ENCODE measurements around the gene PNCK.

DNA sequence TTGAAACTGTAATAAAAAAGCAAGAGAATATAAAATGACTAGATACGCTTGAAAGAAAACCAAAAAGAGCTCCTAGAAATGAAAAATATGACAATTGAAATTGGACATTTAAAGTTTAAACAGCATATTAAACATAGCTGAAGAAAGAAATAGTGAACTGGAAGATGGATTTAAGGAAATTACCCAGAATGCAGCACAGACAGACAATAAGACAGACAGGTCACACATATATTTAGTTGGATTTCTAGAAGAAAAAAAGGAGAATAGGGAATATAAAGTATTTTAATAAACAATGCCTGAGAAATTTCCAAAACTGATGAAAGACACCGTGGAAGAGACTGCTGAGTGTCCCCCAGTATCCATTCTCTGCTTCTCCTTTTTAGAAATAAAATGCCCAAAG lies 20.1 kb downstream of the PNCK start:
- TF ChIP-seq RNF2 (conservative IDR thresholded peaks at IDR 0.05; ENCODE audit: low read depth) (no peak), ZFY (CRISPR knock-in tag; IDR thresholded peaks at IDR 0.05) (no peak), ZHX1 (CRISPR knock-in tag; IDR thresholded peaks at IDR 0.05; ENCODE audit: low read depth) (no peak), HDAC6 (IDR thresholded peaks at IDR 0.05; ENCODE audit: low read depth, low read length) (no peak), GRHL1 (CRISPR knock-in tag; conservative IDR thresholded peaks at IDR 0.05) (no peak), SOX13 (IDR thresholded peaks at IDR 0.05) (no peak), SOX13 (CRISPR knock-in tag; conservative IDR thresholded peaks at IDR 0.05 in 1 of 2, IDR thresholded peaks at IDR 0.05 in 1 of 2) (no peak), ZNF333 (CRISPR knock-in tag; IDR thresholded peaks at IDR 0.05; ENCODE audit: borderline replicate concordance) (no peak), ZNF280B (CRISPR knock-in tag; IDR thresholded peaks at IDR 0.05; ENCODE audit: borderline replicate concordance) (no peak), ZNF275 (CRISPR knock-in tag; IDR thresholded peaks at IDR 0.05; ENCODE audit: borderline replicate concordance) (no peak), SMAD1 (CRISPR knock-in tag; IDR thresholded peaks at IDR 0.05; ENCODE audit: borderline replicate concordance, low read depth) (no peak), SRF (IDR thresholded peaks at IDR 0.05; ENCODE audit: low read depth, low read length) (no peak)
- TF ChIP-seq, protein P1, sequence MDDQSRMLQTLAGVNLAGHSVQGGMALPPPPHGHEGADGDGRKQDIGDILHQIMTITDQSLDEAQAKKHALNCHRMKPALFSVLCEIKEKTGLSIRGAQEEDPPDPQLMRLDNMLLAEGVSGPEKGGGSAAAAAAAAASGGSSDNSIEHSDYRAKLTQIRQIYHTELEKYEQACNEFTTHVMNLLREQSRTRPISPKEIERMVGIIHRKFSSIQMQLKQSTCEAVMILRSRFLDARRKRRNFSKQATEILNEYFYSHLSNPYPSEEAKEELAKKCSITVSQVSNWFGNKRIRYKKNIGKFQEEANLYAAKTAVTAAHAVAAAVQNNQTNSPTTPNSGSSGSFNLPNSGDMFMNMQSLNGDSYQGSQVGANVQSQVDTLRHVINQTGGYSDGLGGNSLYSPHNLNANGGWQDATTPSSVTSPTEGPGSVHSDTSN (CRISPR knock-in tag; IDR thresholded peaks at IDR 0.05; ENCODE audit: borderline replicate concordance) = no peak
- TF ChIP-seq, protein P2, sequence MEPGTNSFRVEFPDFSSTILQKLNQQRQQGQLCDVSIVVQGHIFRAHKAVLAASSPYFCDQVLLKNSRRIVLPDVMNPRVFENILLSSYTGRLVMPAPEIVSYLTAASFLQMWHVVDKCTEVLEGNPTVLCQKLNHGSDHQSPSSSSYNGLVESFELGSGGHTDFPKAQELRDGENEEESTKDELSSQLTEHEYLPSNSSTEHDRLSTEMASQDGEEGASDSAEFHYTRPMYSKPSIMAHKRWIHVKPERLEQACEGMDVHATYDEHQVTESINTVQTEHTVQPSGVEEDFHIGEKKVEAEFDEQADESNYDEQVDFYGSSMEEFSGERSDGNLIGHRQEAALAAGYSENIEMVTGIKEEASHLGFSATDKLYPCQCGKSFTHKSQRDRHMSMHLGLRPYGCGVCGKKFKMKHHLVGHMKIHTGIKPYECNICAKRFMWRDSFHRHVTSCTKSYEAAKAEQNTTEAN (CRISPR knock-in tag; conservative IDR thresholded peaks at IDR 0.05) = no peak
- TF ChIP-seq, protein P3, sequence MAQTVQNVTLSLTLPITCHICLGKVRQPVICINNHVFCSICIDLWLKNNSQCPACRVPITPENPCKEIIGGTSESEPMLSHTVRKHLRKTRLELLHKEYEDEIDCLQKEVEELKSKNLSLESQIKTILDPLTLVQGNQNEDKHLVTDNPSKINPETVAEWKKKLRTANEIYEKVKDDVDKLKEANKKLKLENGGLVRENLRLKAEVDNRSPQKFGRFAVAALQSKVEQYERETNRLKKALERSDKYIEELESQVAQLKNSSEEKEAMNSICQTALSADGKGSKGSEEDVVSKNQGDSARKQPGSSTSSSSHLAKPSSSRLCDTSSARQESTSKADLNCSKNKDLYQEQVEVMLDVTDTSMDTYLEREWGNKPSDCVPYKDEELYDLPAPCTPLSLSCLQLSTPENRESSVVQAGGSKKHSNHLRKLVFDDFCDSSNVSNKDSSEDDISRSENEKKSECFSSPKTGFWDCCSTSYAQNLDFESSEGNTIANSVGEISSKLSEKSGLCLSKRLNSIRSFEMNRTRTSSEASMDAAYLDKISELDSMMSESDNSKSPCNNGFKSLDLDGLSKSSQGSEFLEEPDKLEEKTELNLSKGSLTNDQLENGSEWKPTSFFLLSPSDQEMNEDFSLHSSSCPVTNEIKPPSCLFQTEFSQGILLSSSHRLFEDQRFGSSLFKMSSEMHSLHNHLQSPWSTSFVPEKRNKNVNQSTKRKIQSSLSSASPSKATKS (CRISPR knock-in tag; IDR thresholded peaks at IDR 0.05) = no peak

Data from HepG2 (cell line).